ENCODE measurements around the gene USP1.
A peak's percentile ranks its signal among the peaks of the same experiment; 100 is the strongest.

USP1 gene

DNA sequence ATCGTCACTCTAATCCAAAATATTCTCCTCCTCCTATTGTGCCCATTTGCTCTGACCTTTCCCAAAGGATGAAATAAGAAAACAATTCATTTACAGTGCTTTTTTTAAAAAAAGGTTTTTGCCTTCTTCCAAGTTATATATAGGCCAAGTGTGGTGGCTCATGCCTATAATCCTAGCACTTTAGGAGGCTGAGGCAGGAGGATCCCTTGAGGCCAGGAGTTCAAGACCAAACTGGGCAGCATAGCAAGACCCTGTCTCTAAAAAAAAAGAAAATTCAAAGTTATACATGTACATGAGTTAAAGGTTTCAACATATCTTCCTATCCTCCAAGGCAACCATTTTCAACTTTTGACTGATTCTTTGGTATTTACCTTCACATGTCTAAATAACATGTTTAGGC is 10.1 kb upstream of the USP1 start:
- no peak for DNase-seq

DNA sequence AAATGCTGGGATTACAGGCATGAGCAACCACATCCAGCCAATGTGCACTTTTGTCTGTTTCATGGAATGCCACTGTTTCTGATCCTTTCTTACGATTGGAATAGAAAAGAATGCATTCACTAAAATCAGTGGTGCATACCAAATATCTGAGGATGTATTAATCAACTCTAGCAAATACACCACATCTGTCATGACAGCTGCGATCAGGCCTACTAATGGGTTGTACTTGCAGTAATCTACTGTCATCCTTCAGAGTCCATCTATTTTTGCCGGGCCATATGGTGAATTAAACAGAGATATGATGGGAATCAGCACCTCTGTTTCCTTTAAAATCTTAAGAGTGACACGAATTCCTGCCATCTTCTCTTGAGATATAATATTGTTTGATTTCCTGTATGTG is 8.5 kb upstream of the USP1 start:
- DNase-seq: no peak

DNA sequence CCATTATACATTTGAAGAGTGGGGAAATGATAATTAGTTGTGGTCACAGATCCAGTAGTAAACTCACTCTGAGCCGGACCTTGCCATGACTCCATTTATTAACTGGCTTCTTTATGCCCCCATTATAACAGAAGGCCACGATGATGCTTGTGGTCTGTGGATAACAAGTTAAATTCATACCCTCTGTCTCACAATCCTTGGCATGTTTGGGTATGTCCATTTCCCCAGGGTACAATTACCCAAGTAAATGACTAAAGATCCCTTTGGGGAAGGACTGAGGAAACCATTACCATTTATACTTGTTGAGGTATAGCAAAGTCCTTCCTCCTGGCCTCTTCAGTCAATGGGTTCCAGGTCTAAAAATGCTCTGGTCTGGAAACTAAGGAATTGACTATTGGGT is 7.3 kb upstream of the USP1 start:
- DNase-seq: no peak

DNA sequence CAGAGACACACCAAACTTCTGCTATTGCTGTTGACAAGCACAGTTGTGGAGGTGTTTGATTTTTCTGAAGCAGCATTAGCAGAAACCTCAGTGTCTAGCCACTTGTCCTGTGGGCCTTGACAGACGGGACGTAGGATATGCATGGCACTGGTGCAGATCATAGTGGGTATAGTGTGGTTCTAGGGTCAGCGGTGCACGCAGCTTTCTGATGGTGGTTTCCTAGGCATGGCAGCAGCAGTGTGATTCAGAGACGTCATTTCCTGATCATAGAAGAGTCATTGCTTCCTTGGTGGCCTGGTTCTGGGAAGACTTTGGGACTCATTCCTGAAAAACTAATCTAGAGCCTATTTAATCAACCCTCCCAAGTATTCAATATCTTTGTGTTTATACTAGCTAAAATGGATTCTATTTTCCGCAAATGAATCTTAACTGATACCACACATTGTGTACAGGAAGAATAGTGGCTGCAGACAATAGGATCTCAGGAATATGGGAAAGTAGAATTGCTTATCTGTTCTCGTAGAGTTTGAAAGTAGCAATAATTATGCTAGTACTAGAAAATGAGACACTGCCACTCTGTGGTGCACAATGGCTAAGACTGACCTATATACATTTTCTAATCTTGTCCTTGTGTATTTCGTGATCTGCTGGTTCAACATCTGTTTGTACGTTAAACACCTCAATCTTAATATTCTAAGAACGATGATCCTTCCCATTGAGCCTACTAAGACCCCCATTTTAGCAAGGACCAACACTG is 2.8 kb upstream of the USP1 start:
- DNase-seq: no peak

DNA sequence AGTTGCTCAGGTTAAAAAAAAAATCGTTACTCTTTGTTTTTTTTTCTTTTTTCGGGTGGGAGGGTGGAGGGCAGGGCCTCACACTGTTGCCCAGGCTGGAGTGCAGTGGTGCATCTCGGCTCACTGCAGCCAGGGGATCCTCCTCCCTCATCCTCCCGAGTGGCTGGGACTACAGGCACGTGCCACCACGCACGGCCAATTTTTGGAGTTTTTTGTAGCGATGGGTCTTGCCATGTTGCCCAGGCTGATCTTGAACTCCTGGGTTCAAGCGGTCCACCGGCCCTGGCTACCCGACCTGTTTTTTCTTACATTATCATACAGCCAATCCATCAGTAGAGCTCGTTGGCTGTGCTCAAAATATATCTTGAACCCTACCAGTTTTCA is 2.2 kb upstream of the USP1 start:
- DNase-seq: no peak

DNA sequence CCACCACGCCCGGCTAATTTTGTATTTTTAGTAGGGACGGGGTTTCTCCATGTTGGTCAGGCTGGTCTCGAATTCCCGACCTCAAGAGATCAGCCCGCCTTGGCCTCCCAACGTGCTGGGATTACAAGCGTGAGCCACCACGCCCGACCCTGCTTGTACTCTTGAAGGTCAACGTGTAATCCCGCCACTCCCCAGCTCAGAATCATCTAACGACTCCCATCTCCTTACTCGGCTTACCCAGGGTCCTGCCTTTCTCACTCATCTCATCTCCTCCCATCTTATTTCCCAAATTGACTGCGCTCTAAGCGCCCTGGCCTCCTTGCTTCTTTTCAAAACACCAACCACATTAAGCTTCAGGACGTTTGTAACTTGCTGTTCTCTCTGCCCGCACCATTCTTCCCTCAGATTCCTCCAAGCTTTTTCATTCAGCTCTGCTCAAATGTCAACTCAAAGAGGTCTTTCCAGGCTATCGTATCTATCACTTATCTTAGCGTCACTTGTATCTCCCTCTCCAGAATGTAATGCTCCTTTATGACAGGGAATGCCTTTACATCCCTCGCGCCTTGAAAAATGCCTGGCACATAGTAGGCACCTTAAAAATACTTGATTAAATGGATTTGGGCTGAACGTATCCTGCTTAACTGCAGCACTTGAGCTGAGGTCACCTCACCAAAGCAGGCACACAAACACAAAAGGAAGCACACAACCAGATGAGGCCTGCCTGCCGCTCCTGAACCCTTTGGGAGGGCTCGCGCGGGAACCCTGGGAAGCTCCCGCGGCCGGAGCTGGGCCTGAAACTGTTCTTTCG is 1.4 kb upstream of the USP1 start:
- DNase-seq: no peak

DNA sequence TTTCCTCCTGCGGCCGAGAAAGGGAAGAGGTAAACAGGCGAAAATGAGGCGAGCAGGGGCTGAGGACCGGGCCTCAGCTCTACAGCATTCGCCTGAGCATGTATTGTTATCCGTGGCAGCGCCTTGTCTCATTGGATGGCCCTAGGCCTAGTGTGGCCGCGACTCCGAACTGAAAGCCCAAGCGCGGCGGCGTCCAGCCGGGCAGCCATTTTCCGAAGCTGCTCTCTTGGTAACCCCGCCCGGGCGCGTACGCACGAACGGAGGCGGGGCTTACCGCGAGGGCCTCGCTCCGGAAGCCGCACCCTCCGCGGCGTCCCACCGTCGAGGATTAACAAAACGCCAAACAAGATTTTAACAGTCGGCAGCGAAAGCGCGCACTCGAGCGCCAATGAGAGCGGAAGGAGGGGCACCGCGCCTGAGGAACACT is 797 bp upstream of the USP1 start:
- DNase-seq: peak; percentile 99

DNA sequence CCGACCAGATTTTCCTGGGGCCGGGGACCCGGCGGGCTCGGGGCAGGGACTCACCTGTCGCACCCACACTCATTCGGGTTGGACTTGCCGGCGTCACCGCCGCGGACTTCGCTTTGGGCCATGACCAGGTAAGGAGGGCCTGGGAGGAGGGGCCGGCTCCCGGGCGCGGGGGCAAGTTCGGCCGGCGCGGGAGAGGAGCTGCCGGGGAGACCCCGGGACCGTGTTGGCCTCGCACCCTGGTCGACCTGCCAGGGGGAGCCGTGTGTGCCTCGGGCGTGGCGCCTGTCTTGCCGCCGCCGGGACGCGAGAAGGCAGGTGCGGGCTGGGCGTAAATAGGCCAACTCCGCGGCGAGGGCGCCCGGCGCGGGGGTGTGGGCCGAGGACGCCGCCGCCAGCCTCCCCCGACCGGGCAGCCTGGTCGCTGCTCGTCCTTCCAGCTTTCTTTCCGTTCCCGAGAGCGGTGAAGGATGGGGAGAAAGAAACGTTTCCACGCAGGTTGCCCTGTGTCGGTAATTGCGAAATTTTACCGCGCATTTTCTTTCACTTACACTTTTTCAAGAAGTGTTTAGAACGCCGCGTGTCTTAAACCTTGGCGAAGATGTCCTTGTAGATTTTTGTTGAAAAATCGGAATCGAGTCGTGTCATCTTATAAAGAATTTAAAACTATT is 558 bp downstream of the USP1 start:
- DNase-seq: no peak

DNA sequence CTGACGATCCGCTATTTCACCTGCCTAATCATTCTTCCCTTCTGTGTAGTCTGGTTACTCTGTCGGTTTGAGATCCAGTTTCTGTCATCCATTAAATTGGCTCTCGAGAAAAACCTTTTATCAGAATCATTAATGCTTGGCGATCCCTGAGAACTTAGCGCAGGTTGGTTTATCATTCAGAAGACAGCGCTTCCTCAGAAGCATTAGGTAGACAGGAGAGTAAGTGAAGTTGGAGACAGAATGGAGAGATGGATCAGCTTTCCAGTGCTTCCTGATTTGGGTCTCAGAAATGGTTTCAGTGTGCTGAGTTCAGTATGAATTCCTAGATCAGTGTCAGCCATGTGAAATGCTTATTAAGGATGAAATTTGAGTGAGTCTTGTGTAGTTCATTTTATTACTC is 1.3 kb downstream of the USP1 start:
- DNase-seq: no peak

DNA sequence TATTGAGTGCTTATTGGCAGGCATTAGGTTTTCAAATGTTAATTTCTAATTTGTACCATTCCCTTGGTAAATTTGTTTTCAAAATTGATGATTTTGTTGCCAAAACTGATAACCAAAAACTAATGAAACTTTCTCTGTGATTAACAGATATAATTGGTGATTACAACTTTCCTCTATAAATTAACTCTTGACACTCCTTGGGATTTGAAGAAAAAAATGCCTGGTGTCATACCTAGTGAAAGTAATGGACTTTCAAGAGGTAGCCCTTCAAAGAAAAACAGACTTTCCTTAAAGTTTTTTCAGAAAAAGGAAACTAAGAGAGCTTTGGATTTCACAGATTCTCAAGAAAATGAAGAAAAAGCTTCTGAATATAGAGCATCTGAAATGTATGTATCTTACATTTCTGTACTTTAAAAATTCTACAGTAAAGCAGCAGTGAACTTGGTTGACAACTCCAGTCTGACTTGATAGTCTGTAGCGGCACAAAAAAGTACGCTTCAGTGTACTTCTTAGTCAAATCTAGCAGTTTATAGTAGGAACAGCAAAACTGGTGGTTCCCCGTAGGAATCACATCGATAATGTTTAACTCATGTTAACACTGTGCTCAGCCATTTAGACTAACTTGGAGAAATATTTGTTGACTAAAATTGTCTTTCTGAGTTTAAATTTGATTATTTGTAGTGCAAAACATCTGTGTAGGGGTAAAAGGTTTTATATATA is 3.0 kb downstream of the USP1 start:
- no peak for DNase-seq

DNA sequence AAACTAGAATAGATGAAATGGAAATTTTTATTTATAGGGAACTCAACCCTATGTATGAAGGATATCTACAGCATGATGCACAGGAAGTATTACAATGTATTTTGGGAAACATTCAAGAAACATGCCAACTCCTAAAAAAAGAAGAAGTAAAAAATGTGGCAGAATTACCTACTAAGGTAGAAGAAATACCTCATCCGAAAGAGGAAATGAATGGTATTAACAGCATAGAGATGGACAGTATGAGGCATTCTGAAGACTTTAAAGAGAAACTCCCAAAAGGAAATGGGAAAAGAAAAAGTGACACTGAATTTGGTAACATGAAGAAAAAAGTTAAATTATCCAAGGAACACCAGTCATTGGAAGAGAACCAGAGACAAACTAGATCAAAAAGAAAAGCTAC is 7.9 kb downstream of the USP1 start:
- no peak for DNase-seq

DNA sequence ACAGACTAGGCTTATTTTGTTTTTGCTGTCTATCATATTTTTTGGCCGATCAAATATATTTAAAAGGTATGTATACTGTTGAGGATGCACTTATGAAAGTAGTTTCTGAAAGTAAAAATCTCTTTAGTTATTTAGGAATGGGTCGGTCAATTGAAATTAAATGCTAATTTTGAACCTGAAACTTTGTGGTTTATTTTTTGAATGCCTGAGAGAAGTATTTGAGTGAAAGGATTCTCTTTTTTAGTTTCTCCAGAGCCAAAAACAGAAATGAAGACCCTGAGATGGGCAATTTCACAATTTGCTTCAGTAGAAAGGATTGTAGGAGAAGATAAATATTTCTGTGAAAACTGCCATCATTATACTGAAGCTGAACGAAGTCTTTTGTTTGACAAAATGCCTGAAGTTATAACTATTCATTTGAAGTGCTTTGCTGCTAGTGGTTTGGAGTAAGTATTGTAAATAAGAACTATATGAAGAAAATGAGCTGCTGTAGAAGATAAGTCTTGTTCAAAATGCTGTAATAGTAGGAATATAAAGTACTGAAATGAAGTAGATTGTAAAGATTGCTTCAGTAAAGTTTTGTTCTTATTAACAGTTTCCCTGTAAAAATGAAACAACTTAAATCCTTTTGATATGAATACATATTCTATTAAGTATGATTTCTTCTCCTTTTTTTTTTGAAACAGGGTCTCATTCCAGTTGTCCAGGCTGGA is 11.5 kb downstream of the USP1 start:
- no peak for DNase-seq

DNA sequence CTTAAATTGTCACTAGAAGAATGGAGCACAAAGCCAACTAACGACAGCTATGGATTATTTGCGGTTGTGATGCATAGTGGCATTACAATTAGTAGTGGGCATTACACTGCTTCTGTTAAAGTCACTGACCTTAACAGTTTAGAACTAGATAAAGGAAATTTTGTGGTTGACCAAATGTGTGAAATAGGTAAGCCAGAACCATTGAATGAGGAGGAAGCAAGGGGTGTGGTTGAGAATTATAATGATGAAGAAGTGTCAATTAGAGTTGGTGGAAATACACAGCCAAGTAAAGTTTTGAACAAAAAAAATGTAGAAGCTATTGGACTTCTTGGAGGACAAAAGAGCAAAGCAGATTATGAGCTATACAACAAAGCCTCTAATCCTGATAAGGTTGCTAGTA is 13.5 kb downstream of the USP1 start:
- DNase-seq: no peak

DNA sequence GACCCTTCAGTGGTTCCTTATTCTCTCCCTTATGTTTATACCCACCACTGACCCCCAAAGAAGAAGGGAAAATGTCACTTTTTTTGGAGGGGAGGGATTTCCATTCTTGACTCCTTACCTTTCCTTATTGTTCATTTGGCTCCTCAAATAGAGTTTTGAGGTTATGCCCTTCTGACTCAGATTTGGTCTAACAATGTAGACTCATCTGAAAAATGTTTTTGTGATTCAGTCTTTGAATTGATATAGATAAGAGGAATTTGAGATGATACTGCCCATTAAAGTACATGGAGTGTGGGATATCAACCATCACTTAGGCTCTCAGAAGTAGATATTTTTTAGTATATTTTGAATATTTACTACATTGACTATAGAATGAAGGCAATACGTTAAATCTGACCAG is 16.1 kb downstream of the USP1 start:
- no peak for DNase-seq

DNA sequence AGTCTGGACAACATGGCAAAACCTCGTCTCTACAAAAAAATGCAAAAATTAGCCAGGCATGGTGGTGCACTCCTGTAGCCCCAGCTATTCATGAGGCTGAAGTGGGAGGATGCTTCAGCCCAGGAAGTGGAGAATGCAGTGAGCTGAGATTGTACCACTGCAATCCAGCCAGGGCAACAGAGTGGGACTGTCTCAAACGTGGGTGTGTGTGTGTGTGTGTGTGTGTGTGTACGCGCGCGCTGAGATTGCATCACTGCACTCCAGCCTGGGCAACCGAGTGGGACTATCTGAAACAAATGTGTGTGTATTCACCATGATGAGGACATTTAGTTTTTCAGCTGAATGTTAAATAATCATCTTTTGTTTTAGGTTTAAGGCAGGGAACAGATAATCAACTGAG is 21.1 kb downstream of the USP1 start:
- DNase-seq: no peak

DNA sequence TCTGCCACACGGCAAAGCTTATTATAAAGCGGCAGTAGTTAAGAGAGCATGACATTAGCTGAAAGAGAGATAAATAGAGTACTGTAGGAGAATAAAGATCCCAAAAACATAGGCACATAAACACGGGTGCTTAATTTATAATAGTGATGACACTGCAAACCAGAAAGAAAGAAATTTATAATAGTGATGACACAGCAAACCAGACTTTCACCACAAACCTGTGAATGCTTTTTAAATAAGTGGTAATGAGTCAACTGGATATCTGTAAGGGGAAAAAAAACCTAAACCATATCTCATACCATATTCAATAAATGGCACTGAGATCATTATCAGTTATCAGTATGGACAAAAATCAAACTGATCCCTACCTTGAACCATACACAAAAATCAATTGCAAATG is 25.5 kb downstream of the USP1 start:
- DNase-seq: no peak

DNA sequence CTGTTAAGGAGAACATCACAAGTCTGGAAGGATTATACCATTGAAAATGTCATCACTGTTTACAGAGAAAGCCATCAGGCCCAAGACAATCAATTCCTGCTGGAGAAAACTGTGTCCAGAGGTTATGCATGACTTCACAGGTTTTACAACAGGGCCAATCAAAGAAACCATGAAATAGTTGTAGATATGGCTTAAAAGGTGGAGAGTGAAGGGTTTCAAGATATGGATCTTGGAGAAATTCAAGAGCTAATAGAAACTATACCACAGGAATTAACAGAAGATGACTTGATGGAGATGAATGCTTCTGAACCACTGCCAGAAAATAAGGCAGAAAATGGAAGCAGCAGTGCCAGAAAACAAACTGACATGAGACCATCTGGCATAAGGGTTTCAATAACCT is 30.2 kb downstream of the USP1 start:
- no peak for DNase-seq

DNA sequence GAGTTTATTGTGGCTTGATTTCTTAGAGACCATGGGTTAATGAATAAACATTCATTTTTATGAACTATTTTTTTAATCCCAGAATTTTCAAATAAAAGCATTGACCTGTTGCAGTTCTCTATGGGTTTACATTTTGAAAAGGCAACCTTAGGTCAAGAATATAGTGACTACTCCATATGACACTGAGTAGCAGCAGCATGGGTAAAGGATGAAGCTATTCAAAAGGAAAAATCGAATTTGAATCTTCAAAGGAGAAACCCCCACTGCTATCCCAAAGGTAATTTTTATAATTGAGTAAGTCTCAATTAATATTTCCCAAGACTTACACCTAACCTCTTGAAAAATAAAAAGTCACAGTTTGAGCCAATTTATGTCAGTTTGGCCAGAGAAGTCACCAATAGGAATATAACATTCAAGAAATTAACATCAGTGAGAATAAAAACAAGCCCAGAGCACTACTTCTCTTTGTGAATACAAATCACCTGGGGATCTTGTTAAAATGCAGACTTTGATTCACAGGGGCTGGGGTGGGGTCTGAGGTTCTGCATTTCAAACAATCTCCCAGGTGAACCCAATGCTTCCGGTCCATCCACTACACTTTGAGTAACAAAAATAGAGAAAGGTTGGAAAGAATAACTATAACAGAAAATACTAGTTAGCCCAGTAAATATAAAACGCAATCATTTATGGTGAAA is 39.8 kb downstream of the USP1 start:
- DNase-seq: no peak

DNA sequence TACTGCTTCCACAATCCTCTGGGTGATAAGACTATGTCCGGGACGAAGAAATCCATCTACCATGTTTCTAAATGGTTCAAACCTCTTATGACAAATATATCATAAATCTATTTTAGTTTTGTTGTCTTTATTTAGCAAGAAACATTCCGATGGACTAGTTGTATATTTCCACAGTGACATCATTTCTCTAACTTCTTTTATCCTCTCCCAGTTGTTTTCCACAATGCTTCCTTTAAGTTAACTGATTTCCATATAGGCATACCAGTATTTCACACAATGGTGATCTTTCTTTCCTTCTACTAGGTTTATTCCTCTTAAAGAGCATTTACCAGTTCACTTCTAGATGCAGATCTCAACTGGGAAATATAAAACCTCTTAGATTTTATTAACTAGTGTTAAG is 44.8 kb downstream of the USP1 start:
- DNase-seq: no peak

DNA sequence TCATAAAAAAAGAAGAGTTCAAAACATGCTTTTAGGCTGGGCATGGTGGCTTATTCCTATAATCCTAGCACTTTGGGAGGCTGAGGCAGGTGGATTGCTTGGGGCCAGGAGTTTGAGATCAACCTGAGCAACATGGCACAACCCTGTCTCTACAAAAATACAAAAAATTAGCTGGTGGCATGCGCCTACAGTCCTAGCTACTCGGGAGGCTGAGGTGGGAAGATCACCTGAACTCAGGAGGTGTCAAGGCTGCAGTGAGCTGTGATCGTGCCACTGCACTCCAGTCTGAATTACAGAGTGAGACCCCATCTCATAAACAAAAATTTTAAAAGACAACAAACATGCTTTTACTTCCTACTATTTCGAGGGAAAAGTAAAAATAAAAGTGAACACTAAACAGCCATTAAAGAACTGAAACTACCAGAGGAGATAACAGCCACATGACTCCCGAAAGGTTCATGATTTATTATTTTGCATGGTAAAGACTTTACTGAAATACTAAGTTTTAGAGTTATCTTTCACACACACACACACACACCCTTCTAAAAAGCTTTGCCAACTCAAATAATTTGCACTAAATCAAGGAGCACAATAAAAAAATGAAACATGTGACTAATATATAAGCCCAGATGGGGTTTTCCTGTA is 48.1 kb downstream of the USP1 start:
- DNase-seq: no peak

DNA sequence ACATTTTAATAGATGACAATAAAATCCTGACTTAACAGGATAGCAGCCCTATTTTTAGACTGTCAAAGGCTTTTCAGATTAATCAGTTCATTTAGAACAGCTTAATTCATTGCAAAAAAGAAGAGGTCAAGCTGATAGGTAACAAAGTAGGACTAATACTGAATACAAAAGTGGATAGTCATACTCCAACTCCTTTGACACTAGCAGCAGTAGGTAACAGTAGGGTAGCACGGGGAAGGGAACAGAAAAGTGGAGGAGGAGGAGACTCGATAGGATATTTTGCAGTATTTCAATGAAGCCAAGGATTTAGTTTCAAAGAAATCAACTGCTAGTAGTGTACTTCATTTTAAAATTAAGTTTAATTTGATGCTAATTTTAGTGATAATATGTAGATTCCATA is 51.1 kb downstream of the USP1 start:
- no peak for DNase-seq

DNA sequence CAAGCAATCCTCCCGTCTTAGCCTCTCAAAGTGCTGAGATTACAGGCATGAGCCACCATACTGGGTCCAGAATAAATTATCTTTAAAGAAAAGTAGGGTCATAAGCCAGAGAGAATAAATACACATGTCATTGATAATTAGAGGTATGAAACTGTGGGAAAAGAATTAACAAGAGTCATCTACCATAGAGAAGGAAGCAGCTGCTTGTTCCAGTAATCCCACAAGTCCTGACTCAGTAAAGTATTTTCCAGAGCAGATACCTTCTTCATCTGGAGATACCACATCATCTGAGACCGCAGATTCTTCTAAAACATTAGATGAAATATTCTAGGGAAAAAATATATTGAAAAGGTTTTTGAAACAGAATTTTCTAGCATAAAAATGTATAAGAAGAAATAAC is 55.7 kb downstream of the USP1 start:
- DNase-seq: no peak

Measured in NK-92 treated with Interleukin-12 subunit alpha and Interleukin-12 subunit beta, amount 100 ng/mL, for 24 hours (cell line).